PC-3 (cell line): ENCODE results near the gene ABCC2.

Experiments
- EZH2 ChIP-seq: fragments of 300-600 bp; sonication (generic); IDR thresholded peaks from one replicate; pipeline ENCODE4 v1.6.1; 2017; ENCODE audit warnings: antibody characterized with exemption, mild to moderate bottlenecking, low read length; ENCODE audit not compliant: unreplicated experiment
- TF ChIP-seq, protein P1 (sequence below): fragments of 300-600 bp; sonication (generic); conservative IDR thresholded peaks from 2 replicates; pipeline ENCODE4 v1.5.1; 2017; ENCODE audit warnings: antibody characterized with exemption, low read depth, mild to moderate bottlenecking, low read length

- TF ChIP-seq, protein P1, sequence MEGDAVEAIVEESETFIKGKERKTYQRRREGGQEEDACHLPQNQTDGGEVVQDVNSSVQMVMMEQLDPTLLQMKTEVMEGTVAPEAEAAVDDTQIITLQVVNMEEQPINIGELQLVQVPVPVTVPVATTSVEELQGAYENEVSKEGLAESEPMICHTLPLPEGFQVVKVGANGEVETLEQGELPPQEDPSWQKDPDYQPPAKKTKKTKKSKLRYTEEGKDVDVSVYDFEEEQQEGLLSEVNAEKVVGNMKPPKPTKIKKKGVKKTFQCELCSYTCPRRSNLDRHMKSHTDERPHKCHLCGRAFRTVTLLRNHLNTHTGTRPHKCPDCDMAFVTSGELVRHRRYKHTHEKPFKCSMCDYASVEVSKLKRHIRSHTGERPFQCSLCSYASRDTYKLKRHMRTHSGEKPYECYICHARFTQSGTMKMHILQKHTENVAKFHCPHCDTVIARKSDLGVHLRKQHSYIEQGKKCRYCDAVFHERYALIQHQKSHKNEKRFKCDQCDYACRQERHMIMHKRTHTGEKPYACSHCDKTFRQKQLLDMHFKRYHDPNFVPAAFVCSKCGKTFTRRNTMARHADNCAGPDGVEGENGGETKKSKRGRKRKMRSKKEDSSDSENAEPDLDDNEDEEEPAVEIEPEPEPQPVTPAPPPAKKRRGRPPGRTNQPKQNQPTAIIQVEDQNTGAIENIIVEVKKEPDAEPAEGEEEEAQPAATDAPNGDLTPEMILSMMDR: no peak
- no peak for TF ChIP-seq EZH2
These were observed 14.5 kb upstream of the ABCC2 start for GRCh38 chr10:99767901-99768300.
